Occipital lobe (tissue), 2 donors: ENCODE measurements around the gene KHDRBS2. TPM values are rescaled to one million over a fixed set of nuclear protein-coding genes. Genes with fewer than 3 reads are reported as not detected.

ENCODE experiments used
- DNase-seq: peaks from one replicate; lab custom pipeline; 2025; lab: John Stamatoyannopoulos, UW
- total RNA-seq: library from RNA; depleted of rRNA; stranded (reverse); fragments of >200 nt; gene quantifications from one replicate; pipeline ENCODE4 v1.2.3, GENCODE V29; 2014

Gene KHDRBS2
- total RNA-seq, 1 donor from 2014 or later = 66.8 TPM

GRCh38 chr6:62175195-62175594, 110.8 kb downstream of the KHDRBS2 start:
- DNase-seq = no peak

- DNase-seq = no peak
These were observed 111.5 kb downstream of the KHDRBS2 start for GRCh38 chr6:62174548-62174947.

GRCh38 chr6:62167736-62168135, 118.3 kb downstream of the KHDRBS2 start:
- DNase-seq = no peak

- DNase-seq = no peak
These were observed 123.2 kb downstream of the KHDRBS2 start for GRCh38 chr6:62162858-62163257.

- DNase-seq = no peak
These were observed 133.2 kb downstream of the KHDRBS2 start for GRCh38 chr6:62152796-62153195.

- DNase-seq = no peak
These were observed 135.9 kb downstream of the KHDRBS2 start for GRCh38 chr6:62150048-62150663.

- DNase-seq = no peak
These were observed 138.8 kb downstream of the KHDRBS2 start for GRCh38 chr6:62146954-62147853.

GRCh38 chr6:62129127-62129526, 156.9 kb downstream of the KHDRBS2 start:
- DNase-seq = no peak

- DNase-seq = no peak
These were observed 166.6 kb downstream of the KHDRBS2 start for GRCh38 chr6:62119401-62119800.

GRCh38 chr6:62103186-62103859, 182.7 kb downstream of the KHDRBS2 start:
- DNase-seq = no peak

- DNase-seq = no peak
These were observed 183.6 kb downstream of the KHDRBS2 start for GRCh38 chr6:62102387-62102786.

- DNase-seq = no peak
These were observed 195.4 kb downstream of the KHDRBS2 start for GRCh38 chr6:62090442-62091229.

- DNase-seq = no peak
These were observed 196.2 kb downstream of the KHDRBS2 start for GRCh38 chr6:62089781-62090180.

- DNase-seq = no peak
These were observed 200.0 kb downstream of the KHDRBS2 start for GRCh38 chr6:62086047-62086446.

- DNase-seq = no peak
These were observed 210.2 kb downstream of the KHDRBS2 start for GRCh38 chr6:62075869-62076268.

- DNase-seq = no peak
These were observed 226.1 kb downstream of the KHDRBS2 start for GRCh38 chr6:62059901-62060300.

- DNase-seq = no peak
These were observed 228.7 kb downstream of the KHDRBS2 start for GRCh38 chr6:62057300-62057699.

GRCh38 chr6:62045502-62045901, 240.5 kb downstream of the KHDRBS2 start:
- DNase-seq = no peak

- DNase-seq = no peak
These were observed 242.9 kb downstream of the KHDRBS2 start for GRCh38 chr6:62043084-62043483.

GRCh38 chr6:62042429-62042828, 243.6 kb downstream of the KHDRBS2 start:
- DNase-seq = no peak

GRCh38 chr6:62039605-62040004, 246.4 kb downstream of the KHDRBS2 start:
- no peak for DNase-seq

- no peak for DNase-seq
These were observed 248.6 kb downstream of the KHDRBS2 start for GRCh38 chr6:62037445-62037844.
